ENCODE data around the gene APOL2. TPM values are rescaled to one million over a fixed set of nuclear protein-coding genes. Genes with fewer than 3 reads are reported as not detected.
"Not testable (repeated sequence)": the region's sequence is repeated elsewhere in the genome, so short reads cannot be mapped to it uniquely, and the experiment has no call there.

The APOL2 gene
- polyA plus RNA-seq, 1 donor from 2014 or later, result not detected

- not testable (repeated sequence) for H3K4me3 ChIP-seq (ENCODE audit: low read length); H3K27me3 ChIP-seq (ENCODE audit: insufficient read depth, low read depth, low read length); H2AFZ ChIP-seq (ENCODE audit: low read depth, low read length)
Observed at GRCh38 chr22:36251979-36252608, 12.8 kb upstream of the APOL2 start.

GRCh38 chr22:36250292-36250960, 11.1 kb upstream of the APOL2 start:
- H3K9me3 ChIP-seq (ENCODE audit: low read length); H3K36me3 ChIP-seq (ENCODE audit: insufficient read depth, low read length); H4K20me1 ChIP-seq (ENCODE audit: insufficient read depth); H3K4me2 ChIP-seq (ENCODE audit: low read length); H3K9ac ChIP-seq (ENCODE audit: low read length); H3K4me3 ChIP-seq (ENCODE audit: low read length); H2AFZ ChIP-seq (ENCODE audit: low read depth, low read length); H3K27ac ChIP-seq (ENCODE audit: low read length); H3K27me3 ChIP-seq (ENCODE audit: insufficient read depth, low read depth, low read length); H3K9me2 ChIP-seq (ENCODE audit: insufficient read depth, low read length); H3K79me2 ChIP-seq (replicated peaks; ENCODE audit: insufficient read depth, low read length); H3F3A ChIP-seq (ENCODE audit: insufficient read depth, low read length, poor library complexity, severe bottlenecking): not testable (repeated sequence)

More at GRCh38 chr22:36251979-36252608, 12.8 kb upstream of the APOL2 start:
- not testable (repeated sequence) for H3K4me2 ChIP-seq (ENCODE audit: low read length); H3K9ac ChIP-seq (ENCODE audit: low read length); H3K9me2 ChIP-seq (ENCODE audit: insufficient read depth, low read length); H3F3A ChIP-seq (ENCODE audit: insufficient read depth, low read length, poor library complexity, severe bottlenecking); H3K27ac ChIP-seq (ENCODE audit: low read length); H3K9me3 ChIP-seq (ENCODE audit: low read length); H3K36me3 ChIP-seq (ENCODE audit: insufficient read depth, low read length); H4K20me1 ChIP-seq (ENCODE audit: insufficient read depth); H3K79me2 ChIP-seq (replicated peaks; ENCODE audit: insufficient read depth, low read length)

GRCh38 chr22:36249160-36249559, 9.8 kb upstream of the APOL2 start:
- Histone ChIP-seq H3K9me2 (ENCODE audit: insufficient read depth, low read length) (no peaks in the 10 kb centered on the region), H3K4me3 (ENCODE audit: low read length) (no peak overlapping the region), H3K9ac (ENCODE audit: low read length) (no peak overlapping the region), H3K27ac (ENCODE audit: low read length) (no peak overlapping the region), H4K20me1 (ENCODE audit: insufficient read depth) (no peaks in the 10 kb centered on the region), H3F3A (ENCODE audit: insufficient read depth, low read length, poor library complexity, severe bottlenecking) (no peaks in the 10 kb centered on the region), H3K79me2 (replicated peaks; ENCODE audit: insufficient read depth, low read length) (no peaks in the 10 kb centered on the region), H3K9me3 (ENCODE audit: low read length) (no peaks in the 10 kb centered on the region), H3K4me2 (ENCODE audit: low read length) (no peak overlapping the region), H2AFZ (ENCODE audit: low read depth, low read length) (no peak overlapping the region), H3K36me3 (ENCODE audit: insufficient read depth, low read length) (no peaks in the 10 kb centered on the region), H3K27me3 (ENCODE audit: insufficient read depth, low read depth, low read length) (no peaks in the 10 kb centered on the region)
- TF ChIP-seq EZH2 (IDR thresholded peaks at IDR 0.05; ENCODE audit: borderline replicate concordance, insufficient read depth, low read length, poor library complexity, severe bottlenecking) (no peak), SMC3 (conservative IDR thresholded peaks at IDR 0.05; ENCODE audit: poor library complexity) (no peak), TAF1 (IDR thresholded peaks at IDR 0.05; ENCODE audit: low read depth) (no peak)

GRCh38 chr22:36247955-36248354, 8.6 kb upstream of the APOL2 start:
- Histone ChIP-seq H3K27ac (ENCODE audit: low read length) (no peak overlapping the region), H3K36me3 (ENCODE audit: insufficient read depth, low read length) (no peaks in the 10 kb centered on the region), H3K79me2 (replicated peaks; ENCODE audit: insufficient read depth, low read length) (no peaks in the 10 kb centered on the region), H2AFZ (ENCODE audit: low read depth, low read length) (no peak overlapping the region), H3K9me2 (ENCODE audit: insufficient read depth, low read length) (no peaks in the 10 kb centered on the region), H3K9ac (ENCODE audit: low read length) (no peak overlapping the region), H3F3A (ENCODE audit: insufficient read depth, low read length, poor library complexity, severe bottlenecking) (no peaks in the 10 kb centered on the region), H3K27me3 (ENCODE audit: insufficient read depth, low read depth, low read length) (no peaks in the 10 kb centered on the region), H3K9me3 (ENCODE audit: low read length) (no peaks in the 10 kb centered on the region), H3K4me2 (ENCODE audit: low read length) (no peak overlapping the region), H3K4me3 (ENCODE audit: low read length) (no peak overlapping the region), H4K20me1 (ENCODE audit: insufficient read depth) (no peaks in the 10 kb centered on the region)
- TF ChIP-seq POLR2AphosphoS5 (IDR thresholded peaks at IDR 0.05), result no peak
- no peak for TF ChIP-seq EP300 (conservative IDR thresholded peaks at IDR 0.05; ENCODE audit: poor library complexity, severe bottlenecking)
- no peak for TF ChIP-seq MXI1 (conservative IDR thresholded peaks at IDR 0.05; ENCODE audit: poor library complexity, severe bottlenecking)
- TF ChIP-seq RAD21 (conservative IDR thresholded peaks at IDR 0.05), result no peak
- TF ChIP-seq TAF1 (IDR thresholded peaks at IDR 0.05; ENCODE audit: low read depth), result no peak
- no peak for TF ChIP-seq SMC3 (conservative IDR thresholded peaks at IDR 0.05; ENCODE audit: poor library complexity)
- TF ChIP-seq EZH2 (IDR thresholded peaks at IDR 0.05; ENCODE audit: borderline replicate concordance, insufficient read depth, low read length, poor library complexity, severe bottlenecking), result no peak
- TF ChIP-seq REST (IDR thresholded peaks at IDR 0.05; ENCODE audit: borderline replicate concordance), result no peak
- no peak for TF ChIP-seq CTCF (IDR thresholded peaks at IDR 0.05; ENCODE audit: poor library complexity, severe bottlenecking)
